Activated T-cell treated with anti-CD3 and anti-CD28 coated beads for 1 hour (primary cell): ENCODE data around the gene DMD.
"Not testable (repeated sequence)": the region's sequence is repeated elsewhere in the genome, so short reads cannot be mapped to it uniquely, and the experiment has no call there.

ENCODE experiments used
- DNase-seq: peaks from one replicate; pipeline ENCODE4 v3.0.0-alpha.2; 2020; ENCODE audit warnings: low read depth

The DMD gene

GRCh38 chrX:32268207-32268606 is 943.1 kb downstream of the DMD start:
- DNase-seq = no peak

GRCh38 chrX:32267796-32268195 is 943.6 kb downstream of the DMD start:
- DNase-seq = no peak

GRCh38 chrX:32246675-32247074 is 964.7 kb downstream of the DMD start:
- not testable (repeated sequence) for DNase-seq

GRCh38 chrX:32195611-32196010 is 1015.7 kb downstream of the DMD start:
- DNase-seq = no peak

- no peak for DNase-seq
Measured at GRCh38 chrX:32191316-32191715, 1020.0 kb downstream of the DMD start.

GRCh38 chrX:32185160-32185559 is 1026.2 kb downstream of the DMD start:
- no peak for DNase-seq

GRCh38 chrX:32183066-32183465 is 1028.3 kb downstream of the DMD start:
- no peak for DNase-seq

- no peak for DNase-seq
Measured at GRCh38 chrX:32176510-32176909, 1034.8 kb downstream of the DMD start.

GRCh38 chrX:32170481-32170880 is 1040.9 kb downstream of the DMD start:
- DNase-seq = no peak

GRCh38 chrX:32155044-32155638 is 1056.2 kb downstream of the DMD start:
- no peak for DNase-seq

- no peak for DNase-seq
Measured at GRCh38 chrX:32153585-32153984, 1057.8 kb downstream of the DMD start.

- DNase-seq = no peak
Measured at GRCh38 chrX:32150141-32150540, 1061.2 kb downstream of the DMD start.

- no peak for DNase-seq
Measured at GRCh38 chrX:32141841-32142240, 1069.5 kb downstream of the DMD start.

- no peak for DNase-seq
Measured at GRCh38 chrX:32139476-32139875, 1071.9 kb downstream of the DMD start.

- DNase-seq = no peak
Measured at GRCh38 chrX:32137525-32137924, 1073.8 kb downstream of the DMD start.

- no peak for DNase-seq
Measured at GRCh38 chrX:32126997-32127396, 1084.4 kb downstream of the DMD start.

- DNase-seq = no peak
Measured at GRCh38 chrX:32118832-32119231, 1092.5 kb downstream of the DMD start.

- DNase-seq = no peak
Measured at GRCh38 chrX:32116047-32116446, 1095.3 kb downstream of the DMD start.

GRCh38 chrX:32087663-32088062 is 1123.7 kb downstream of the DMD start:
- no peak for DNase-seq

GRCh38 chrX:32084757-32085156 is 1126.6 kb downstream of the DMD start:
- no peak for DNase-seq

GRCh38 chrX:32048285-32048684 is 1163.1 kb downstream of the DMD start:
- DNase-seq = no peak

GRCh38 chrX:32045149-32045548 is 1166.2 kb downstream of the DMD start:
- no peak for DNase-seq

- DNase-seq = no peak
Measured at GRCh38 chrX:32041181-32041580, 1170.2 kb downstream of the DMD start.

GRCh38 chrX:32026772-32027171 is 1184.6 kb downstream of the DMD start:
- DNase-seq = no peak

- no peak for DNase-seq
Measured at GRCh38 chrX:32024072-32024471, 1187.3 kb downstream of the DMD start.
